ENCODE measurements around the gene AUH. TPM values are rescaled to one million over a fixed set of nuclear protein-coding genes. Genes with fewer than 3 reads are reported as not detected.

Gene AUH
- polyA plus RNA-seq, 3 donors: 4.0 to 9.9 (median 8.4) TPM

- no peaks in the 10 kb centered on the region for H3K36me3 ChIP-seq (replicated peaks in 1 of 2; ENCODE audit: control insufficient read depth in 1 of 2, insufficient read depth in 2 of 2, low read length in 2 of 2)
- Mint-ChIP-seq H3K27me3 (ENCODE audit: low read depth in 3 of 3) (peaks cover 0 to 2% (median 1%) of the 10 kb centered on the region in 3 donors), H3K36me3 (no peaks in the 10 kb centered on the region), H3K4me1 (peaks cover 9% of the 10 kb centered on the region), H3K9me3 (peaks cover 0 to 5% (median 0%) of the 10 kb centered on the region in 7 donors), H3K4me3 (no peak overlapping the region), H3K27ac (no peak overlapping the region)
- H3K27ac ChIP-seq (ENCODE audit: low read depth in 1 of 2, low read length in 2 of 2): no peak overlapping the region
- no peak overlapping the region for H3K4me3 ChIP-seq (replicated peaks in 1 of 3; ENCODE audit: low read depth in 2 of 3, low read length in 3 of 3)
- no peaks in the 10 kb centered on the region for H4K20me1 ChIP-seq (ENCODE audit: insufficient read depth, low read length)
- H3K9me3 ChIP-seq (replicated peaks in 1 of 2; ENCODE audit: control insufficient read depth in 1 of 2, insufficient read depth in 1 of 2, low read length in 2 of 2): no peaks in the 10 kb centered on the region
- H3K79me2 ChIP-seq (ENCODE audit: insufficient read depth, low read length): no peaks in the 10 kb centered on the region
- no peak for TF ChIP-seq CTCF (IDR thresholded peaks at IDR 0.05)
- DNase-seq: no peak
- no peak overlapping the region for H3K4me2 ChIP-seq (replicated peaks; ENCODE audit: extremely low read depth, low read length, poor library complexity, severe bottlenecking)
- no peak overlapping the region for H2AFZ ChIP-seq (ENCODE audit: insufficient read depth, low read depth, low read length, poor library complexity, severe bottlenecking)
- no peaks in the 10 kb centered on the region for H3K27me3 ChIP-seq (ENCODE audit: control insufficient read depth in 2 of 2, insufficient read depth in 2 of 2, low read length in 2 of 2)
- no peak overlapping the region for H3K9ac ChIP-seq (ENCODE audit: insufficient read depth, low read length, poor library complexity, severe bottlenecking)
- H3K4me1 ChIP-seq (ENCODE audit: control insufficient read depth in 1 of 2, insufficient read depth in 2 of 2, low read length in 2 of 2): peaks cover 0 to 6% of the 10 kb centered on the region in 2 donors
- intact Hi-C loops (cut with micrococcal nuclease): no loop called here
Measured at GRCh38 chr9:91386765-91387164, 25.0 kb upstream of the AUH start.

- no peak for TF ChIP-seq CTCF (IDR thresholded peaks at IDR 0.05)
- H3K9me3 Mint-ChIP-seq: peaks cover 0 to 3% (median 0%) of the 10 kb centered on the region in 7 donors
- no peaks in the 10 kb centered on the region for H3K9me3 ChIP-seq (replicated peaks in 1 of 2; ENCODE audit: control insufficient read depth in 1 of 2, insufficient read depth in 1 of 2, low read length in 2 of 2)
- WGBS (ENCODE audit: insufficient coverage): no CpG with 5 or more reads among the region's 1 CpG
- H2AFZ ChIP-seq (ENCODE audit: insufficient read depth, low read depth, low read length, poor library complexity, severe bottlenecking): no peak overlapping the region
- no peaks in the 10 kb centered on the region for H4K20me1 ChIP-seq (ENCODE audit: insufficient read depth, low read length)
- H3K4me3 ChIP-seq (replicated peaks in 1 of 3; ENCODE audit: low read depth in 2 of 3, low read length in 3 of 3): no peak overlapping the region
- H3K4me1 ChIP-seq (ENCODE audit: control insufficient read depth in 1 of 2, insufficient read depth in 2 of 2, low read length in 2 of 2): peaks cover 0 to 6% of the 10 kb centered on the region in 2 donors
- intact Hi-C loops (cut with micrococcal nuclease): no loop called here
- no peaks in the 10 kb centered on the region for H3K27me3 ChIP-seq (ENCODE audit: control insufficient read depth in 2 of 2, insufficient read depth in 2 of 2, low read length in 2 of 2)
- H3K27ac Mint-ChIP-seq: no peak overlapping the region
- H3K36me3 Mint-ChIP-seq: no peaks in the 10 kb centered on the region
- H3K4me3 Mint-ChIP-seq: no peak overlapping the region
- peaks cover 0 to 2% (median 1%) of the 10 kb centered on the region in 3 donors for H3K27me3 Mint-ChIP-seq (ENCODE audit: low read depth in 3 of 3)
- H3K79me2 ChIP-seq (ENCODE audit: insufficient read depth, low read length): no peaks in the 10 kb centered on the region
- peaks cover 6% of the 10 kb centered on the region for H3K4me1 Mint-ChIP-seq
- no peak for DNase-seq
- H3K27ac ChIP-seq (ENCODE audit: low read depth in 1 of 2, low read length in 2 of 2): no peak overlapping the region
- no peak overlapping the region for H3K4me2 ChIP-seq (replicated peaks; ENCODE audit: extremely low read depth, low read length, poor library complexity, severe bottlenecking)
- H3K9ac ChIP-seq (ENCODE audit: insufficient read depth, low read length, poor library complexity, severe bottlenecking): no peak overlapping the region
- H3K36me3 ChIP-seq (replicated peaks in 1 of 2; ENCODE audit: control insufficient read depth in 1 of 2, insufficient read depth in 2 of 2, low read length in 2 of 2): no peaks in the 10 kb centered on the region
Measured at GRCh38 chr9:91384954-91385353, 23.2 kb upstream of the AUH start.
